Endothelial cell of umbilical vein (primary cell): Measurements from ENCODE around the gene NUDCD3.

Source experiments
- MYC ChIP-seq: IDR thresholded peaks from one replicate; pipeline ENCODE4 v1.6.1; 2011; ENCODE audit warnings: mild to moderate bottlenecking, low read depth, low read length
- POLR2A ChIP-seq: IDR thresholded peaks from 2 replicates; pipeline ENCODE4 v1.6.1; 2012; ENCODE audit warnings: low read depth, mild to moderate bottlenecking, control low read depth, low read length
- TF ChIP-seq, protein P1 (sequence below), 2 donors: IDR thresholded peaks; 1 replicate in 1 of 2; 2 replicates in 1 of 2; pipeline ENCODE4 v1.5.1; 2011; ENCODE audit warnings: low read length in 2 of 2, mild to moderate bottlenecking in 2 of 2, moderate library complexity in 2 of 2, control low read depth in 1 of 2, inconsistent platforms in 1 of 2, low read depth in 1 of 2; ENCODE audit not compliant: insufficient read depth in 1 of 2; ENCODE audit errors: extremely low read depth in 1 of 2
- TF ChIP-seq, protein P2 (sequence below): IDR thresholded peaks from 2 replicates; pipeline ENCODE4 v1.6.1; 2011; ENCODE audit not compliant: insufficient read depth, insufficient read length

DNA sequence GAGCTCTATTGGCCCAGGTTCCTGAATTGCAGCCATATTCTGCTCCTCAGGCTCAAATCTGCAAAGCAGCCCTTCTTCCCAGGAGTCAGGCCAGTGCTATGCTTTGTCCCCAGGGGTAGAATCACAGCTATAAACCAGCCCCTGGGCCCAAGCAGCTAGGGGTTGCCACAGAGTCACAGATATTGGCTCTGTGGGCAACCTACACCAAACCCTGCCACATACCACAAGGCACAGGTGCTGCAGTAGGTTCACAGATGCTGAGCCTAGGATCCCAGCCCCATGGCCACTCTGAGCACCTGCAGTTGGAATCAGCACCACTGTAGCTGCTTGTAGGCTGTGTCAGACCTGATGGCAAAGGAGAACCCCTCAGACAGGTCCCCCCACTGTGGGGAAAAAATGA lies 122.0 kb downstream of the NUDCD3 start:
- TF ChIP-seq, protein P1, sequence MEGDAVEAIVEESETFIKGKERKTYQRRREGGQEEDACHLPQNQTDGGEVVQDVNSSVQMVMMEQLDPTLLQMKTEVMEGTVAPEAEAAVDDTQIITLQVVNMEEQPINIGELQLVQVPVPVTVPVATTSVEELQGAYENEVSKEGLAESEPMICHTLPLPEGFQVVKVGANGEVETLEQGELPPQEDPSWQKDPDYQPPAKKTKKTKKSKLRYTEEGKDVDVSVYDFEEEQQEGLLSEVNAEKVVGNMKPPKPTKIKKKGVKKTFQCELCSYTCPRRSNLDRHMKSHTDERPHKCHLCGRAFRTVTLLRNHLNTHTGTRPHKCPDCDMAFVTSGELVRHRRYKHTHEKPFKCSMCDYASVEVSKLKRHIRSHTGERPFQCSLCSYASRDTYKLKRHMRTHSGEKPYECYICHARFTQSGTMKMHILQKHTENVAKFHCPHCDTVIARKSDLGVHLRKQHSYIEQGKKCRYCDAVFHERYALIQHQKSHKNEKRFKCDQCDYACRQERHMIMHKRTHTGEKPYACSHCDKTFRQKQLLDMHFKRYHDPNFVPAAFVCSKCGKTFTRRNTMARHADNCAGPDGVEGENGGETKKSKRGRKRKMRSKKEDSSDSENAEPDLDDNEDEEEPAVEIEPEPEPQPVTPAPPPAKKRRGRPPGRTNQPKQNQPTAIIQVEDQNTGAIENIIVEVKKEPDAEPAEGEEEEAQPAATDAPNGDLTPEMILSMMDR (IDR thresholded peaks at IDR 0.05; ENCODE audit: extremely low read depth in 1 of 2, insufficient read depth in 1 of 2, low read depth in 1 of 2, low read length in 2 of 2): no peak
- TF ChIP-seq, protein P2, sequence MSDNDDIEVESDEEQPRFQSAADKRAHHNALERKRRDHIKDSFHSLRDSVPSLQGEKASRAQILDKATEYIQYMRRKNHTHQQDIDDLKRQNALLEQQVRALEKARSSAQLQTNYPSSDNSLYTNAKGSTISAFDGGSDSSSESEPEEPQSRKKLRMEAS: no peak
- TF ChIP-seq POLR2A: no peak
- TF ChIP-seq MYC: no peak
